ENCODE results near the gene RAPH1. TPM values are rescaled to one million over a fixed set of nuclear protein-coding genes. Genes with fewer than 3 reads are reported as not detected.

RAPH1 gene
- total RNA-seq, 1 experiment from 2014 or later, result 114 TPM

DNA sequence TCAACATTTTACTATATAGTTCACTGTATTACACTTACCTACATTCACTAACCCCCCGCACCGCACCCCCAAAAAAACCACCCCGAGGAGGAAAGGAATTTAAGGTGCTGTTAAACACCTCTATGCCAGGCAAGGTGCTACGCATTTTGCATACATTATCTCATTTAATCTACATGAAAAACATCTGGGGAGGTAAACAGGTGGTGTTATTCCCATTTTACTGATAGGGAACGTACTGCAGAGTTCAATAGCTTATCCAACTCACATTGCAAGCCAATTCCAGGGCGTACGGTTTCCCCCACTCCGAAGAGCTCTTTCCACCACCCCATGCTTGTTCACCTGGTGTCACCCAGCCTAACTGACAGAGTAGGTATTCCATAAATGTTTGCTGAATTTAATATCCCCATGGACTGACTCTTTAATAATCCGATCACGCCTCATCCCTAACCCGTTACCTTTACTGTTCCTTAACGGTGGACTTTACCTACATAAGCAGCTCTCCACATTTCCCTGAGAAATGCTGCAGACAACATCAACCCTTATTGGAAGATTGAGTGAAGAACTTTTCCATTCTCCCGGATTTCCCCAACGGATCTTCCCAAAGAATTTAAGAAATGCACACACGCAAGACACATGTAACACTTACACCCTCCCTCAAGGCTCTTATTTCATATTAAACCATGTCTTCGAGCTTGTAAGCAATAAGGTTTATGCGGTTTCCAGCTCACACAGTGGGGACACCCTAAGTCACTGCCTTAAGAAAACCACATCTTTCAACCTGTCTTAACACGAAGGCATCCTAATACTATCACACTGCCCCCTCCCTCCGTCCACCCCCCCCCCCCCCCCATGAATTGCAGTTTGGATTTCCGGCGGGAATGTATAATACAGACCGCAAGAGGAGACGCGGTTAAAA lies 1.2 kb downstream of the RAPH1 start:
- Histone ChIP-seq H3K4me1 (peaks cover 4% of the 10 kb centered on the region; the same call in 1 of the 2 replicates), H3K4me3 (ENCODE audit: low read depth, low read length) (peak overlapping the region; percentile 84), H3K36me3 (ENCODE audit: control insufficient read depth, insufficient read depth, low read length) (no peaks in the 10 kb centered on the region), H3K9me3 (no peaks in the 10 kb centered on the region), H3K27me3 (replicated peaks; ENCODE audit: control insufficient read depth, insufficient read depth, low read length) (no peaks in the 10 kb centered on the region)
- POLR2A ChIA-PET, result interaction anchor here (0.8 kb wide), 1 partner anchor 250 kb away, joined by 3 read pairs; no protein-coding TSS in a partner anchor
- Mint-ChIP-seq H3K4me1 (ENCODE audit: low read depth, unreplicated experiment) (peaks cover 21% of the 10 kb centered on the region), H3K27me3 (ENCODE audit: insufficient read depth, unreplicated experiment) (no peaks in the 10 kb centered on the region), H3K36me3 (ENCODE audit: insufficient read depth, unreplicated experiment) (peaks cover 25% of the 10 kb centered on the region), H3K9me3 (ENCODE audit: unreplicated experiment) (peaks cover 15% of the 10 kb centered on the region), H3K4me3 (ENCODE audit: unreplicated experiment) (peak overlapping the region; percentile 97), H3K27ac (ENCODE audit: unreplicated experiment) (peak overlapping the region; percentile 36)
- CTCF ChIA-PET, result interaction anchor here (0.5 to 1.4 kb wide), 2 partner anchors 120 to 281 kb away, joined by 3 to 7 read pairs; no protein-coding TSS in a partner anchor
- TF ChIP-seq, protein P1, sequence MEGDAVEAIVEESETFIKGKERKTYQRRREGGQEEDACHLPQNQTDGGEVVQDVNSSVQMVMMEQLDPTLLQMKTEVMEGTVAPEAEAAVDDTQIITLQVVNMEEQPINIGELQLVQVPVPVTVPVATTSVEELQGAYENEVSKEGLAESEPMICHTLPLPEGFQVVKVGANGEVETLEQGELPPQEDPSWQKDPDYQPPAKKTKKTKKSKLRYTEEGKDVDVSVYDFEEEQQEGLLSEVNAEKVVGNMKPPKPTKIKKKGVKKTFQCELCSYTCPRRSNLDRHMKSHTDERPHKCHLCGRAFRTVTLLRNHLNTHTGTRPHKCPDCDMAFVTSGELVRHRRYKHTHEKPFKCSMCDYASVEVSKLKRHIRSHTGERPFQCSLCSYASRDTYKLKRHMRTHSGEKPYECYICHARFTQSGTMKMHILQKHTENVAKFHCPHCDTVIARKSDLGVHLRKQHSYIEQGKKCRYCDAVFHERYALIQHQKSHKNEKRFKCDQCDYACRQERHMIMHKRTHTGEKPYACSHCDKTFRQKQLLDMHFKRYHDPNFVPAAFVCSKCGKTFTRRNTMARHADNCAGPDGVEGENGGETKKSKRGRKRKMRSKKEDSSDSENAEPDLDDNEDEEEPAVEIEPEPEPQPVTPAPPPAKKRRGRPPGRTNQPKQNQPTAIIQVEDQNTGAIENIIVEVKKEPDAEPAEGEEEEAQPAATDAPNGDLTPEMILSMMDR (IDR thresholded peaks at IDR 0.05; ENCODE audit: insufficient read depth in 1 of 2, low read depth in 1 of 2, low read length in 1 of 2, severe bottlenecking in 1 of 2, unreplicated experiment in 1 of 2), result no peak
- intact Hi-C loops (cut with micrococcal nuclease; ENCODE audit: unreplicated experiment), result loop anchor here (1.0 to 2.0 kb wide), 2 partner anchors 117 to 281 kb away; no protein-coding TSS in a partner anchor
- DNase-seq, result peak in 1 of 2 experiments; percentile 15
- TSS peak; percentile 40 for BruUV-seq (replicated peaks)

DNA sequence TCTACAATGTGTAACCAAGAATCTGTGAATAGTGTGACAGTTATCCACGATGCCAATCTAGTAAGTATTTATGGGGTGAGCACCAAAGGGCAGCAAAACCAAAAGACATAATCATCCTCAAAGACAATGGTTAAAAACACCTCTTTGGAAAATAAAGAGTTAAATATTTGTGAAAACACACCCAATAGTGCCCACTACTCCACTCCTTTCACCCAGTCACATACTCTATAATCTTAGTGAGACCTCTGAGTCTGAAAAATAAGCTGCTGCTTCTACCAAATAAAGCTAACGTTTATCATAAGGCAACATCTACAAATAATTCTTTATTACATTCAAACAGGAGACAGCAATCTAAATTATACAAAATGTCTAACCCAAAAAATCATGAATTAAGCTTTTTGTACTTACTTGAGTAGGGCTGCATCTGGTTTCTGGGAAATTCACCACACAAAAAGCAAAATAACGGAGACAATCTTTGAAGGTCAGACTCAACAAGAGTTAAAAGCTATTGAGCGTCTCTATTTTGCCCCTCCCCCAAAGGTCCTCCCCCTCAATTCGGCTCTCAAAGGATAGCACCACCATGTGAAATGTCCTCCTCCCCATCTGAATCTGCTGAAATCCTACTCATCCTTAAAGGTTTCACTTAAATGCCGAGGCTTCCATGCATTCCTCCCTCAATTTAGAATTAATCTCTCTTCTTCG lies 2.0 kb downstream of the RAPH1 start:
- no TSS peak for BruUV-seq (replicated peaks)
- Mint-ChIP-seq H3K27ac (ENCODE audit: unreplicated experiment) (peak overlapping the region; percentile 36), H3K36me3 (ENCODE audit: insufficient read depth, unreplicated experiment) (peaks cover 25% of the 10 kb centered on the region)

More for the DNA sequence above, 2.0 kb downstream of the RAPH1 start:
- Mint-ChIP-seq H3K27me3 (ENCODE audit: insufficient read depth, unreplicated experiment) (no peaks in the 10 kb centered on the region), H3K4me1 (ENCODE audit: low read depth, unreplicated experiment) (peaks cover 21% of the 10 kb centered on the region), H3K9me3 (ENCODE audit: unreplicated experiment) (peaks cover 6% of the 10 kb centered on the region), H3K4me3 (ENCODE audit: unreplicated experiment) (peak overlapping the region; percentile 97)
- DNase-seq, result peak in 1 of 2 experiments; percentile 47
- TF ChIP-seq, protein P1 (IDR thresholded peaks at IDR 0.05; ENCODE audit: insufficient read depth in 1 of 2, low read depth in 1 of 2, low read length in 1 of 2, severe bottlenecking in 1 of 2, unreplicated experiment in 1 of 2), result no peak
- POLR2A ChIA-PET, result interaction anchor here (0.8 kb wide), 1 partner anchor 251 kb away, joined by 3 read pairs; no protein-coding TSS in a partner anchor
- CTCF ChIA-PET, result interaction anchor here (0.5 to 1.4 kb wide), 2 partner anchors 121 to 282 kb away, joined by 3 to 7 read pairs; no protein-coding TSS in a partner anchor
- Histone ChIP-seq H3K4me1 (peaks cover 4% of the 10 kb centered on the region; the same call in 1 of the 2 replicates), H3K36me3 (ENCODE audit: control insufficient read depth, insufficient read depth, low read length) (no peaks in the 10 kb centered on the region), H3K27me3 (replicated peaks; ENCODE audit: control insufficient read depth, insufficient read depth, low read length) (no peaks in the 10 kb centered on the region), H3K9me3 (no peaks in the 10 kb centered on the region), H3K4me3 (ENCODE audit: low read depth, low read length) (peak overlapping the region; percentile 84)
- intact Hi-C loops (cut with micrococcal nuclease; ENCODE audit: unreplicated experiment), result no loop called here

Data from Caco-2 (cell line).